Type B pancreatic cell (in vitro differentiated cells): Measurements from ENCODE around the gene DRAXIN. TPM values are rescaled to one million over a fixed set of nuclear protein-coding genes. Genes with fewer than 3 reads are reported as not detected.

Source experiments
- DNase-seq: peaks from one replicate; pipeline ENCODE4 v3.0.0; 2021; ENCODE audit warnings: mixed read lengths; ENCODE audit not compliant: unreplicated experiment; ENCODE audit errors: extremely low spot score
- H3K27ac Mint-ChIP-seq: 2 replicates; pipeline ENCODE4 v1.8.0; 2021; ENCODE audit warnings: mild to moderate bottlenecking, mixed read lengths
- H3K27me3 Mint-ChIP-seq: 2 replicates; pipeline ENCODE4 v1.8.0; 2021; ENCODE audit warnings: mixed read lengths
- H3K36me3 Mint-ChIP-seq: 2 replicates; pipeline ENCODE4 v1.8.0; 2021; ENCODE audit warnings: mixed read lengths
- H3K4me1 Mint-ChIP-seq: one replicate; pipeline ENCODE4 v1.8.0; 2021; ENCODE audit warnings: mixed read lengths; ENCODE audit not compliant: unreplicated experiment
- H3K4me3 Mint-ChIP-seq: 2 replicates; pipeline ENCODE4 v1.8.0; 2021; ENCODE audit warnings: mild to moderate bottlenecking, mixed read lengths
- H3K9me3 Mint-ChIP-seq: 2 replicates; pipeline ENCODE4 v1.8.0; 2021; ENCODE audit warnings: mixed read lengths
- CTCF ChIP-seq: fragments of 200-600 bp; sonication (generic); conservative IDR thresholded peaks from 2 replicates; pipeline ENCODE4 v1.5.0; 2021; ENCODE audit warnings: antibody characterized with exemption, mild to moderate bottlenecking
- total RNA-seq: library from RNA; stranded (reverse); gene quantifications from 2 replicates; pipeline ENCODE4 v1.2.1, GENCODE V29; 2021; ENCODE audit warnings: low replicate concordance

DRAXIN gene
- total RNA-seq, 1 donor from 2014 or later: 13.5 TPM

GRCh38 chr1:11671544-11672286, 19.8 kb upstream of the DRAXIN start:
- H3K4me3 Mint-ChIP-seq: no peak overlapping the region
- no peaks in the 10 kb centered on the region for H3K27me3 Mint-ChIP-seq
- peaks cover 4% of the 10 kb centered on the region for H3K36me3 Mint-ChIP-seq
- H3K9me3 Mint-ChIP-seq: no peaks in the 10 kb centered on the region
- no peak for TF ChIP-seq CTCF
- no peaks in the 10 kb centered on the region for H3K4me1 Mint-ChIP-seq
- no peak overlapping the region for H3K27ac Mint-ChIP-seq
- no peak for DNase-seq

- Mint-ChIP-seq H3K4me1 (no peaks in the 10 kb centered on the region), H3K4me3 (no peak overlapping the region), H3K27me3 (no peaks in the 10 kb centered on the region), H3K9me3 (no peaks in the 10 kb centered on the region), H3K27ac (no peak overlapping the region), H3K36me3 (peaks cover 4% of the 10 kb centered on the region)
- no peak for DNase-seq
- TF ChIP-seq CTCF: no peak
These were observed 18.3 kb upstream of the DRAXIN start for GRCh38 chr1:11673089-11673769.

GRCh38 chr1:11674488-11674887, 17.0 kb upstream of the DRAXIN start:
- Mint-ChIP-seq H3K27me3 (no peaks in the 10 kb centered on the region), H3K4me3 (no peak overlapping the region), H3K4me1 (no peaks in the 10 kb centered on the region), H3K36me3 (peaks cover 4% of the 10 kb centered on the region), H3K9me3 (no peaks in the 10 kb centered on the region), H3K27ac (no peak overlapping the region)
- no peak for DNase-seq
- no peak for TF ChIP-seq CTCF

- H3K4me3 Mint-ChIP-seq: no peak overlapping the region
- H3K36me3 Mint-ChIP-seq: peaks cover 4% of the 10 kb centered on the region
- H3K27ac Mint-ChIP-seq: no peak overlapping the region
- no peaks in the 10 kb centered on the region for H3K27me3 Mint-ChIP-seq
- no peaks in the 10 kb centered on the region for H3K4me1 Mint-ChIP-seq
- TF ChIP-seq CTCF: no peak
- H3K9me3 Mint-ChIP-seq: no peaks in the 10 kb centered on the region
- DNase-seq: no peak
These were observed 16.2 kb upstream of the DRAXIN start for GRCh38 chr1:11675325-11675724.

GRCh38 chr1:11676386-11677103, 15.0 kb upstream of the DRAXIN start:
- Mint-ChIP-seq H3K4me3 (no peak overlapping the region), H3K4me1 (peaks cover 2% of the 10 kb centered on the region), H3K9me3 (no peaks in the 10 kb centered on the region), H3K27me3 (no peaks in the 10 kb centered on the region), H3K27ac (no peak overlapping the region), H3K36me3 (peaks cover 4% of the 10 kb centered on the region)
- TF ChIP-seq CTCF: no peak
- DNase-seq: no peak
